GM10266 (cell line): ENCODE results near the gene AP1AR.

Experiments used
- DNase-seq: peaks from one replicate; pipeline ENCODE4 v3.0.0; 2012; ENCODE audit errors: extremely low spot score
- CTCF ChIP-seq: IDR thresholded peaks from 2 replicates; pipeline ENCODE4 v1.5.1; 2012; ENCODE audit warnings: mild to moderate bottlenecking, low read depth; ENCODE audit not compliant: control insufficient read depth, insufficient read depth; ENCODE audit errors: missing control alignments

AP1AR gene

GRCh38 chr4:112231779-112232713 lies at the start of gene AP1AR:
Gene AP1AR (plus strand): TSS chr4:112231787. CDS start chr4:112232092, 305 bp downstream.
- peak; percentile 48 for TF ChIP-seq CTCF
- DNase-seq, result peak; percentile 90

GRCh38 chr4:112182604-112183003 lies 49.0 kb upstream of the AP1AR start:
- TF ChIP-seq CTCF, result no peak

GRCh38 chr4:112183252-112183651 lies 48.3 kb upstream of the AP1AR start:
- no peak for TF ChIP-seq CTCF
- DNase-seq, result no peak

More at GRCh38 chr4:112182604-112183003, 49.0 kb upstream of the AP1AR start:
- DNase-seq, result no peak

GRCh38 chr4:112184438-112184837 lies 47.1 kb upstream of the AP1AR start:
- no peak for TF ChIP-seq CTCF
- no peak for DNase-seq

GRCh38 chr4:112185334-112185733 lies 46.3 kb upstream of the AP1AR start:
- no peak for TF ChIP-seq CTCF
- no peak for DNase-seq

- TF ChIP-seq CTCF, result no peak
- DNase-seq, result no peak
These were observed 45.6 kb upstream of the AP1AR start for GRCh38 chr4:112185740-112186670.
